DND-41 (cell line): ENCODE measurements around the gene VAMP4.

ENCODE experiments used
- EZH2 ChIP-seq: IDR thresholded peaks from 3 replicates; pipeline ENCODE4 v1.6.1; 2012; ENCODE audit warnings: borderline replicate concordance, low read depth, mild to moderate bottlenecking, moderate library complexity, low read length, inconsistent platforms; ENCODE audit not compliant: severe bottlenecking
- TF ChIP-seq, protein P1 (sequence below): IDR thresholded peaks from 2 replicates; pipeline ENCODE4 v1.5.1; 2012; ENCODE audit warnings: borderline replicate concordance, low read length, moderate library complexity, mild to moderate bottlenecking; ENCODE audit not compliant: poor library complexity, severe bottlenecking; ENCODE audit errors: extremely low read depth

DNA sequence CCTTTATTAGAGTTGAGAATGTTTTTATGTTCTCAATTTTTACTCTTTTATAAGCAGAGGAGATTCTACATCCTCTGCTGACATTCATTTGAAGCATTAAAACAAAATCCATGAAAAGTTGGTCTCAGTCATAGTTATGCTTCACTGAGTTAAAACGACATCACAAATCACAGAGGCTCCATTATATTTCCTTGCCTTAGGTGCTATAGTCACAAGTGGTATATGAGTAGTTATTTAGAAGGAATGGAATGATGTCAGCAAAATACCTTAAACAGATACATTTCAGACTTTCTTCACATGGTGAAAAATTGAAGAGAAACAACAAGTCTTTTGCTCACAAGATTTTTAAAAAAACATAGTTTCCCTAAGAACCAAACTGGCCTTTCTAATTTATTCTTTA, 27.9 kb upstream of the VAMP4 start:
- TF ChIP-seq, protein P1, sequence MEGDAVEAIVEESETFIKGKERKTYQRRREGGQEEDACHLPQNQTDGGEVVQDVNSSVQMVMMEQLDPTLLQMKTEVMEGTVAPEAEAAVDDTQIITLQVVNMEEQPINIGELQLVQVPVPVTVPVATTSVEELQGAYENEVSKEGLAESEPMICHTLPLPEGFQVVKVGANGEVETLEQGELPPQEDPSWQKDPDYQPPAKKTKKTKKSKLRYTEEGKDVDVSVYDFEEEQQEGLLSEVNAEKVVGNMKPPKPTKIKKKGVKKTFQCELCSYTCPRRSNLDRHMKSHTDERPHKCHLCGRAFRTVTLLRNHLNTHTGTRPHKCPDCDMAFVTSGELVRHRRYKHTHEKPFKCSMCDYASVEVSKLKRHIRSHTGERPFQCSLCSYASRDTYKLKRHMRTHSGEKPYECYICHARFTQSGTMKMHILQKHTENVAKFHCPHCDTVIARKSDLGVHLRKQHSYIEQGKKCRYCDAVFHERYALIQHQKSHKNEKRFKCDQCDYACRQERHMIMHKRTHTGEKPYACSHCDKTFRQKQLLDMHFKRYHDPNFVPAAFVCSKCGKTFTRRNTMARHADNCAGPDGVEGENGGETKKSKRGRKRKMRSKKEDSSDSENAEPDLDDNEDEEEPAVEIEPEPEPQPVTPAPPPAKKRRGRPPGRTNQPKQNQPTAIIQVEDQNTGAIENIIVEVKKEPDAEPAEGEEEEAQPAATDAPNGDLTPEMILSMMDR: no peak
- no peak for TF ChIP-seq EZH2
